H9 (cell line): ENCODE results near the gene SESN2. TPM values are rescaled to one million over a fixed set of nuclear protein-coding genes. Genes with fewer than 3 reads are reported as not detected.

Experiments used
- DNase-seq: peaks from one replicate; pipeline ENCODE4 v3.0.0-alpha.2; 2017
- H2AFZ ChIP-seq: one replicate; pipeline ENCODE4 v1.6.1; 2013; ENCODE audit warnings: mild to moderate bottlenecking, low read length, control low read depth, moderate library complexity
- H2AK5ac ChIP-seq: 2 replicates; pipeline ENCODE4 v1.6.1; 2013; ENCODE audit warnings: low read length, control low read depth, mixed read lengths; ENCODE audit not compliant: insufficient read length
- H2BK120ac ChIP-seq: one replicate; pipeline ENCODE4 v1.6.1; 2013; ENCODE audit warnings: low read depth, mild to moderate bottlenecking, low read length, control low read depth, inconsistent platforms; ENCODE audit not compliant: poor library complexity, severe bottlenecking
- H2BK12ac ChIP-seq: 2 replicates; pipeline ENCODE4 v1.6.1; 2013; ENCODE audit warnings: low read length, control low read depth, mixed read lengths, low read depth; ENCODE audit not compliant: insufficient read length
- H2BK15ac ChIP-seq: 2 replicates; pipeline ENCODE4 v1.6.1; 2013; ENCODE audit warnings: low read depth, low read length, control low read depth
- H2BK20ac ChIP-seq: one replicate; pipeline ENCODE4 v1.6.1; 2013; ENCODE audit warnings: low read depth, mild to moderate bottlenecking, low read length, control low read depth, inconsistent platforms; ENCODE audit not compliant: poor library complexity, severe bottlenecking
- H2BK5ac ChIP-seq: 2 replicates; pipeline ENCODE4 v1.6.1; 2013; ENCODE audit warnings: low read length, control low read depth, mixed read lengths; ENCODE audit not compliant: insufficient read length
- H3K14ac ChIP-seq: 2 replicates; pipeline ENCODE4 v1.6.1; 2013; ENCODE audit warnings: low read length, control low read depth; ENCODE audit not compliant: insufficient read depth
- H3K18ac ChIP-seq: 2 replicates; pipeline ENCODE4 v1.6.1; 2013; ENCODE audit warnings: low read depth, mild to moderate bottlenecking, mixed read lengths, low read length, control low read depth; ENCODE audit not compliant: insufficient read length
- H3K23ac ChIP-seq: 2 replicates; pipeline ENCODE4 v1.6.1; 2013; ENCODE audit warnings: low read length, control low read depth, mixed read lengths, low read depth; ENCODE audit not compliant: insufficient read length
- H3K23me2 ChIP-seq: 2 replicates; pipeline ENCODE4 v1.6.1; 2013; ENCODE audit warnings: low read depth, mild to moderate bottlenecking, mixed read lengths, low read length, control low read depth; ENCODE audit not compliant: insufficient read length, poor library complexity, severe bottlenecking
- H3K27ac ChIP-seq: 2 replicates; pipeline ENCODE4 v1.5.1; 2013; ENCODE audit warnings: low read length, control low read depth, mixed read lengths, low read depth; ENCODE audit not compliant: insufficient read length
- H3K27me3 ChIP-seq: 2 replicates; pipeline ENCODE4 v1.6.1; 2013; ENCODE audit warnings: low read length, control low read depth, inconsistent platforms; ENCODE audit not compliant: insufficient read depth
- H3K4ac ChIP-seq: 2 replicates; pipeline ENCODE4 v1.6.1; 2013; ENCODE audit warnings: low read depth, mild to moderate bottlenecking, control low read depth, inconsistent platforms, low read length, moderate library complexity
- H3K4me1 ChIP-seq: 2 replicates; pipeline ENCODE4 v1.6.1; 2013; ENCODE audit warnings: low read length, control low read depth, inconsistent platforms; ENCODE audit not compliant: insufficient read depth
- H3K4me2 ChIP-seq: 2 replicates; pipeline ENCODE4 v1.6.1; 2013; ENCODE audit warnings: low read length, control low read depth, mixed read lengths; ENCODE audit not compliant: insufficient read length, insufficient read depth
- H3K56ac ChIP-seq: 2 replicates; pipeline ENCODE4 v1.6.1; 2013; ENCODE audit warnings: low read depth, mild to moderate bottlenecking, mixed read lengths, low read length, control low read depth; ENCODE audit not compliant: insufficient read length
- H3K79me1 ChIP-seq: 2 replicates; pipeline ENCODE4 v1.6.1; 2013; ENCODE audit warnings: low read depth, mild to moderate bottlenecking, moderate library complexity, low read length, control low read depth, inconsistent platforms; ENCODE audit not compliant: insufficient read depth, poor library complexity, severe bottlenecking
- H3K79me2 ChIP-seq: 2 replicates; pipeline ENCODE4 v1.6.1; 2013; ENCODE audit warnings: low read length, control low read depth, inconsistent platforms; ENCODE audit not compliant: insufficient read depth
- H3K9ac ChIP-seq: 2 replicates; pipeline ENCODE4 v1.6.1; 2013; ENCODE audit warnings: low read length, control low read depth, mixed read lengths; ENCODE audit not compliant: insufficient read length; ENCODE audit errors: extremely low read depth
- H3K9me3 ChIP-seq: one replicate; pipeline ENCODE4 v1.6.1; 2013; ENCODE audit warnings: low read depth, low read length, inconsistent platforms; ENCODE audit not compliant: control insufficient read depth
- H3T11ph ChIP-seq: one replicate; pipeline ENCODE4 v1.6.1; 2013; ENCODE audit warnings: mild to moderate bottlenecking, low read length, control low read depth, inconsistent platforms
- H4K20me1 ChIP-seq: one replicate; pipeline ENCODE4 v1.6.1; 2013; ENCODE audit not compliant: control insufficient read depth, insufficient read length, insufficient read depth
- H4K5ac ChIP-seq: 2 replicates; pipeline ENCODE4 v1.6.1; 2013; ENCODE audit warnings: low read depth, mild to moderate bottlenecking, mixed read lengths, low read length, control low read depth; ENCODE audit not compliant: insufficient read length
- H4K8ac ChIP-seq: replicated peaks from 2 replicates; pipeline ENCODE4 v1.6.1; 2013; ENCODE audit warnings: low read length, control low read depth, mixed read lengths, low read depth; ENCODE audit not compliant: insufficient read length
- H4K91ac ChIP-seq: 2 replicates; pipeline ENCODE4 v1.6.1; 2013; ENCODE audit warnings: low read depth, mild to moderate bottlenecking, moderate library complexity, mixed read lengths, low read length, control low read depth; ENCODE audit not compliant: insufficient read length
- H3K27ac Mint-ChIP-seq, 3 experiments: 2 replicates in 2 of 3; 3 replicates in 1 of 3; pipeline ENCODE4 v1.8.0; 2020 to 2021; ENCODE audit warnings: mixed read lengths in 3 of 3, mild to moderate bottlenecking in 1 of 3, moderate library complexity in 1 of 3
- H3K27me3 Mint-ChIP-seq: 2 replicates; pipeline ENCODE4 v1.8.0; 2021; ENCODE audit warnings: low read depth, mild to moderate bottlenecking, moderate library complexity, mixed read lengths
- H3K36me3 Mint-ChIP-seq, 3 experiments: 2 replicates in 2 of 3; 3 replicates in 1 of 3; pipeline ENCODE4 v1.8.0; 2020 to 2021; ENCODE audit warnings: low read depth in 3 of 3, mixed read lengths in 3 of 3; ENCODE audit not compliant: insufficient read depth in 1 of 3
- H3K4me1 Mint-ChIP-seq, 2 experiments: 2 replicates each; pipeline ENCODE4 v1.8.0; 2020; ENCODE audit warnings: mixed read lengths in 2 of 2
- H3K4me3 Mint-ChIP-seq, 2 experiments: 2 replicates in 1 of 2; 3 replicates in 1 of 2; pipeline ENCODE4 v1.8.0; 2020 to 2021; ENCODE audit warnings: mild to moderate bottlenecking in 2 of 2, mixed read lengths in 2 of 2, moderate library complexity in 1 of 2
- H3K9me3 Mint-ChIP-seq, 2 experiments: 2 replicates in 1 of 2; 3 replicates in 1 of 2; pipeline ENCODE4 v1.8.0; 2020; ENCODE audit warnings: mild to moderate bottlenecking in 2 of 2, mixed read lengths in 2 of 2, moderate library complexity in 1 of 2
- WGBS: extraction: QIAGEN DNeasy Blood & Tissue Kit; methylation state at CpG from one replicate; pipeline ENCODE4 v1.1.7; 2013; ENCODE audit warnings: missing lambda C conversion rate, low lambda C conversion rate, mixed read lengths; ENCODE audit not compliant: insufficient read length; ENCODE audit errors: extremely low coverage; 5-methylcytosine and 5-hydroxymethylcytosine counted together
- total RNA-seq: library from RNA; stranded (reverse); gene quantifications from 2 replicates; pipeline ENCODE4 v1.2.1, GENCODE V29; 2021
- TF ChIP-seq, protein P1 (sequence below): fragments of 200-600 bp; sonication (generic); conservative IDR thresholded peaks from 3 replicates; pipeline ENCODE4 v1.8.0; 2021; ENCODE audit warnings: antibody characterized with exemption, mild to moderate bottlenecking

SESN2 gene
- total RNA-seq, 1 experiment from 2014 or later: 24.6 TPM

DNA sequence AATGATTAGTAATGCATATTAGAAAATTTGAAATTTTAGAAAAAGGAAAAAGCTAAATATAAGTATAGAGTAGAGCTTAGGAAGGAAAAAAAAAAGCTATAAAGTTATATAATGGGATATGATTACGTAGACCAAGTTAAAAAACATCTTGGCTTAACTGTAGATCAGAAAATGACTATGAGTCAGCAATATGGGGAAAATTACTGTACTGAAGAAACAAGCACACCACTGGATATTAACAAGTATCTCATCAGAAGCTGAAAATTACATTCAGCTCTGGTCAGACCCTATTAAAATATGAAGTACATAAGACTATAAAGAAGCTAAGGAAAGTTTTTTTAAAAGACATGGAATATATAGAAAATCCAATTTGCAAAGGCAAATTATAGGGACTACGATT is 46.0 kb upstream of the SESN2 start:
- H3T11ph ChIP-seq: no peak overlapping the region
- no peak overlapping the region for H3K23ac ChIP-seq
- no peak overlapping the region for H2BK120ac ChIP-seq
- H3K79me1 ChIP-seq: peaks cover 5% of the 10 kb centered on the region
- no peak overlapping the region for H4K8ac ChIP-seq
- TF ChIP-seq, protein P1, sequence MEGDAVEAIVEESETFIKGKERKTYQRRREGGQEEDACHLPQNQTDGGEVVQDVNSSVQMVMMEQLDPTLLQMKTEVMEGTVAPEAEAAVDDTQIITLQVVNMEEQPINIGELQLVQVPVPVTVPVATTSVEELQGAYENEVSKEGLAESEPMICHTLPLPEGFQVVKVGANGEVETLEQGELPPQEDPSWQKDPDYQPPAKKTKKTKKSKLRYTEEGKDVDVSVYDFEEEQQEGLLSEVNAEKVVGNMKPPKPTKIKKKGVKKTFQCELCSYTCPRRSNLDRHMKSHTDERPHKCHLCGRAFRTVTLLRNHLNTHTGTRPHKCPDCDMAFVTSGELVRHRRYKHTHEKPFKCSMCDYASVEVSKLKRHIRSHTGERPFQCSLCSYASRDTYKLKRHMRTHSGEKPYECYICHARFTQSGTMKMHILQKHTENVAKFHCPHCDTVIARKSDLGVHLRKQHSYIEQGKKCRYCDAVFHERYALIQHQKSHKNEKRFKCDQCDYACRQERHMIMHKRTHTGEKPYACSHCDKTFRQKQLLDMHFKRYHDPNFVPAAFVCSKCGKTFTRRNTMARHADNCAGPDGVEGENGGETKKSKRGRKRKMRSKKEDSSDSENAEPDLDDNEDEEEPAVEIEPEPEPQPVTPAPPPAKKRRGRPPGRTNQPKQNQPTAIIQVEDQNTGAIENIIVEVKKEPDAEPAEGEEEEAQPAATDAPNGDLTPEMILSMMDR: no peak
- no CpG with 5 or more reads among the region's 2 CpGs for WGBS
- H3K36me3 Mint-ChIP-seq: peaks cover 3 to 53% (median 18%) of the 10 kb centered on the region in 3 experiments; a peak in 5 of 7 replicates
- no peak overlapping the region for H3K27ac ChIP-seq
- no peak overlapping the region for H2BK15ac ChIP-seq
- H3K27me3 Mint-ChIP-seq: no peaks in the 10 kb centered on the region
- H2BK20ac ChIP-seq: no peak overlapping the region
- H3K23me2 ChIP-seq: no peaks in the 10 kb centered on the region
- no peak overlapping the region for H3K4me2 ChIP-seq
- H4K91ac ChIP-seq: no peak overlapping the region
- H2AK5ac ChIP-seq: no peak overlapping the region
- no peaks in the 10 kb centered on the region for H3K9me3 ChIP-seq
- no peak overlapping the region for H2BK5ac ChIP-seq
- no peak overlapping the region for H3K27ac Mint-ChIP-seq
- no peak overlapping the region for H3K4me3 Mint-ChIP-seq
- no peak overlapping the region for H3K18ac ChIP-seq
- no peak for DNase-seq
- peaks cover 4 to 6% of the 10 kb centered on the region in 2 experiments for H3K4me1 Mint-ChIP-seq
- H3K9ac ChIP-seq: no peak overlapping the region
- H3K79me2 ChIP-seq: no peaks in the 10 kb centered on the region
- H3K27me3 ChIP-seq: no peaks in the 10 kb centered on the region
- no peak overlapping the region for H2AFZ ChIP-seq
- H3K9me3 Mint-ChIP-seq: no peaks in the 10 kb centered on the region
- no peak overlapping the region for H4K5ac ChIP-seq
- H3K4ac ChIP-seq: no peak overlapping the region
- no peak overlapping the region for H3K14ac ChIP-seq
- H4K20me1 ChIP-seq: no peaks in the 10 kb centered on the region
- no peaks in the 10 kb centered on the region for H3K4me1 ChIP-seq
- H3K56ac ChIP-seq: no peak overlapping the region
- H2BK12ac ChIP-seq: no peak overlapping the region
